ENCODE data around the gene REXO4. TPM values are rescaled to one million over a fixed set of nuclear protein-coding genes. Genes with fewer than 3 reads are reported as not detected.

REXO4 gene
- total and polyA plus RNA-seq, 2 of the 4 experiments (the other 2 are of a cell fraction) = 16.1 to 21.8 TPM

DNA sequence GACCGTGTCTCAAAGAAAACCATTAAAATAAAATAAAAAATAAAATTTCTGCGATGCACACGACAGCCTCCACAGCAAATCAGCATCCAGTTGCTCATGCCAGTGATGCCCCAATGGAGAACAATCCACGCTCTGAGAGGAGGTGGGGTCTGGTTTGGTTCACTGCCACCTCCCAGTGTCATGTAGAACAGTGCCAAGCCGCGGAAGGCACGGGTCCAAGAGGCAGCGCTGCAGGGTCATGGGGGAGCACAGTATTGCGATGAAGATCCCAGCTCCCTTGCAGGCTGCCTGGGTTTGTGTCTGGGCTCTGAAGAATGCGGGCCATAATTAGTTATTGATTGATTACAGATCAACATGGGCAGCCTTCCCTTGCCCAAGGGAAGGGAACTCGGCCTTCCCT is 35.8 kb upstream of the REXO4 start:
- CTCF ChIA-PET = no interaction called here
- H3K23ac ChIP-seq (ENCODE audit: low read depth, low read length) = no peak overlapping the region
- POLR2A ChIA-PET (ENCODE audit: unreplicated experiment) = no interaction called here
- H3K9ac ChIP-seq (ENCODE audit: low read depth, low read length) = no peak overlapping the region
- H3K4me2 ChIP-seq (ENCODE audit: low read depth, low read length) = no peak overlapping the region
- H3K79me1 ChIP-seq (ENCODE audit: low read depth in 1 of 2, low read length in 2 of 2) = no peaks in the 10 kb centered on the region
- H2BK120ac ChIP-seq (ENCODE audit: low read depth, low read length) = no peak overlapping the region
- no peaks in the 10 kb centered on the region for H3K9me1 ChIP-seq (ENCODE audit: insufficient read depth, low read length)
- no peaks in the 10 kb centered on the region for H3K36me3 ChIP-seq (ENCODE audit: control insufficient read depth, insufficient read depth, low read length)
- no peak for DNase-seq
- TF ChIP-seq RAD21 (IDR thresholded peaks at IDR 0.05; ENCODE audit: low read length) (no peak), NFE2L2 (IDR thresholded peaks at IDR 0.05; ENCODE audit: low read depth, low read length) (no peak), RCOR1 (IDR thresholded peaks at IDR 0.05; ENCODE audit: insufficient replicate concordance, low read length) (no peak), POLR2A (IDR thresholded peaks at IDR 0.05; ENCODE audit: low read depth, low read length) (no peak), CTCF (conservative IDR thresholded peaks at IDR 0.05; ENCODE audit: low read depth, low read length) (no peak), BHLHE40 (IDR thresholded peaks at IDR 0.05; ENCODE audit: low read depth, low read length) (no peak), CHD1 (IDR thresholded peaks at IDR 0.05; ENCODE audit: low read depth, low read length) (no peak), MAZ (IDR thresholded peaks at IDR 0.05; ENCODE audit: borderline replicate concordance, low read depth, low read length) (no peak), MAFK (IDR thresholded peaks at IDR 0.05; ENCODE audit: low read depth, low read length) (no peak), CEBPB (IDR thresholded peaks at IDR 0.05; ENCODE audit: low read depth, low read length) (no peak), FOS (IDR thresholded peaks at IDR 0.05; ENCODE audit: low read depth, low read length) (no peak), ELK1 (IDR thresholded peaks at IDR 0.05; ENCODE audit: borderline replicate concordance, low read depth, low read length) (no peak), MXI1 (IDR thresholded peaks at IDR 0.05; ENCODE audit: borderline replicate concordance, low read depth, low read length) (no peak), USF2 (IDR thresholded peaks at IDR 0.05; ENCODE audit: low read depth, low read length) (no peak), SMC3 (IDR thresholded peaks at IDR 0.05; ENCODE audit: low read depth, low read length) (no peak), RFX5 (IDR thresholded peaks at IDR 0.05; ENCODE audit: low read depth, low read length) (no peak)
- no peak overlapping the region for H3K14ac ChIP-seq (replicated peaks; ENCODE audit: low read depth, low read length)
- no peak for ATAC-seq (ENCODE audit: low read depth)
- no peak overlapping the region for H2AFZ ChIP-seq (replicated peaks; ENCODE audit: low read length, poor library complexity)
- H2AK9ac ChIP-seq (replicated peaks; ENCODE audit: low read depth, low read length, poor library complexity) = no peak overlapping the region
- dilution Hi-C loops (cut with HindIII; ENCODE audit: low sequenced_read_pairs, unreplicated experiment) = no loop called here
- H2BK5ac ChIP-seq (ENCODE audit: low read depth, low read length, poor library complexity, severe bottlenecking) = no peak overlapping the region
- H3K27me3 ChIP-seq (ENCODE audit: control insufficient read depth, insufficient read depth, low read length) = no peaks in the 10 kb centered on the region
- intact Hi-C loops (cut with micrococcal nuclease) = no loop called here
- BruUV-seq (replicated peaks) = no TSS peak
- no peak overlapping the region for H3K27ac ChIP-seq (ENCODE audit: insufficient read depth, low read length)
- no peak overlapping the region for H4K5ac ChIP-seq (ENCODE audit: low read depth, low read length)
- no peaks in the 10 kb centered on the region for H3K4me1 ChIP-seq (ENCODE audit: control insufficient read depth, insufficient read depth, low read length)
- H3K56ac ChIP-seq (ENCODE audit: extremely low read depth, insufficient read depth, low read length) = no peak overlapping the region
- no peak overlapping the region for H3K4me3 ChIP-seq (ENCODE audit: insufficient read depth, low read depth, low read length)
- H4K8ac ChIP-seq (ENCODE audit: low read depth in 2 of 2, low read length in 2 of 2) = no peak overlapping the region
- no peak overlapping the region for H3K18ac ChIP-seq (ENCODE audit: low read depth, low read length)
- WGBS, 2 experiments (ENCODE audit: extremely low coverage in 2 of 2, insufficient read length in 1 of 2) = 10% methylated on average over 6 of the region's 11 CpGs; no CpG with 5 or more reads in 1 of the 2 experiments
- no peak overlapping the region for H3K4ac ChIP-seq (ENCODE audit: low read depth, low read length)
- H4K91ac ChIP-seq (ENCODE audit: insufficient read depth, low read depth, low read length) = no peak overlapping the region
- no peaks in the 10 kb centered on the region for H3K9me3 ChIP-seq (ENCODE audit: control insufficient read depth, insufficient read depth, low read length)
- no peak overlapping the region for H2BK15ac ChIP-seq (ENCODE audit: low read depth, low read length)
- in situ Hi-C loops (cut with MboI; ENCODE audit: low sequenced_read_pairs) = no loop called here
- H2BK20ac ChIP-seq (ENCODE audit: low read depth, low read length) = no peak overlapping the region
- no peaks in the 10 kb centered on the region for H4K20me1 ChIP-seq (ENCODE audit: insufficient read depth, low read length)
- H2AK5ac ChIP-seq (ENCODE audit: low read depth, low read length) = no peak overlapping the region
